Heart right ventricle (tissue), 16 donors: ENCODE measurements around the gene LRRC70. TPM values are rescaled to one million over a fixed set of nuclear protein-coding genes. Genes with fewer than 3 reads are reported as not detected.
A peak's percentile ranks its signal among the peaks of the same experiment; 100 is the strongest.

Experiments
- ATAC-seq, 8 donors: fragments of 200-7000 bp; cut with Tn5 transposase; one replicate each; pipeline ENCODE4 v1.9.1; 2020; ENCODE audit warnings: mild to moderate bottlenecking in 8 of 8, moderate library complexity in 8 of 8, moderate number of reproducible peaks in 1 of 8
- DNase-seq, 2 donors: peaks; one replicate each; pipeline ENCODE4 v3.0.0-alpha.2; 2020
- H3K27ac ChIP-seq, 10 donors: fragments of 200-600 bp; sonication (generic) in 2 of 10; one replicate each; pipeline versions ENCODE4 v1.5.0 to v1.8.0; 2020 to 2022; ENCODE audit warnings: mild to moderate bottlenecking in 3 of 10
- H3K27me3 ChIP-seq, 7 donors: fragments of 200-600 bp; one replicate each; pipeline ENCODE4 v1.8.0; 2021 to 2022; ENCODE audit warnings: mild to moderate bottlenecking in 2 of 7
- H3K36me3 ChIP-seq, 9 donors: fragments of 200-600 bp; sonication (generic) in 1 of 9; one replicate each; pipeline versions ENCODE4 v1.5.0 to v1.8.0; 2020 to 2022; ENCODE audit warnings: mild to moderate bottlenecking in 2 of 9
- H3K4me1 ChIP-seq, 9 donors: fragments of 200-600 bp; sonication (generic) in 1 of 9; one replicate each; pipeline versions ENCODE4 v1.5.0 to v1.8.0; 2020 to 2022; ENCODE audit warnings: mild to moderate bottlenecking in 4 of 9
- H3K4me3 ChIP-seq, 10 donors: fragments of 200-600 bp; sonication (generic) in 2 of 10; one replicate each; pipeline versions ENCODE4 v1.5.0 to v1.8.0; 2020 to 2022; ENCODE audit warnings: mild to moderate bottlenecking in 7 of 10, moderate library complexity in 2 of 10
- H3K9me3 ChIP-seq, 11 donors: fragments of 200-600 bp in 10 of 11; sonication (generic) in 2 of 11; one replicate each; pipeline versions ENCODE4 v1.5.0 to v1.8.0; 2013 to 2022; ENCODE audit warnings: mild to moderate bottlenecking in 2 of 11, control low read depth in 1 of 11, moderate library complexity in 1 of 11
- CTCF ChIP-seq, 9 donors: fragments of 200-600 bp; sonication (generic) in 2 of 9; IDR thresholded peaks; one replicate each; pipeline versions ENCODE4 v1.5.0 to v1.8.0; 2021 to 2022; ENCODE audit warnings: antibody characterized with exemption in 9 of 9, mild to moderate bottlenecking in 5 of 9, moderate library complexity in 1 of 9
- WGBS, 2 donors: extraction: QIAGEN DNeasy Blood & Tissue Kit; methylation state at CpG; one replicate each; pipeline ENCODE4 v1.1.7; 2013; ENCODE audit warnings: inconsistent platforms in 1 of 2; 5-methylcytosine and 5-hydroxymethylcytosine counted together
- intact Hi-C, 10 donors: fragments of 100-400 bp; cut with DNase I; formaldehyde crosslinking; loops; one replicate each; pipeline versions ENCODE4 v1.11.1 to v1.14.2; 2022
- polyA plus RNA-seq, 2 donors: library from polyadenylated mRNA; stranded (reverse); fragments of 200-250 nt; gene quantifications; one replicate each; pipeline ENCODE4 v1.2.3, GENCODE V29; 2013
- total RNA-seq, 10 donors: library from RNA; stranded (reverse); fragmentation: NEBNext Ultra II Directional in 3 of 10; extraction: Animal tissue kit (Norgen Biotek cat#: 25700) in 3 of 10; gene quantifications; one replicate each; pipeline versions ENCODE4 v1.2.1 to v1.2.4, GENCODE V29; 2021 to 2023
- donor health status: Arrhythmogenic right ventricular cardiomyopathy.
- donor health status: ischemic (EF 13 %, LVEDD 7.1; RV severe dilation, severe dysfunction).
- donor health status: healthy with polysubstance abuse.
- donor health status: DM: no; HTN: yes; CAD: no.
- donor health status: DM: no; HTN: no; CAD: no.
- donor health status: ischemic (EF 25% LVEDD 6.9; RV normal size, moderate dysfunction).
- donor health status: ischemic (EF 25% LVEDD 5.7; RV mildly dilated, moderate dysfunction).
- donor health status: healthy.
- donor health status: DM: yes; HTN: yes; CAD: no.
- donor health status: Ischemic cardiomyopathy.
- donor health status: ischemic (EF 35%, LVEDD 5.7; RV mildly dilated, moderate dysfunction).
- donor health status: nonischemic (EF 11% LVEDD 7.7; RV severe dilation, severe dysfunction).
- donor health status: DM: yes; HTN: yes; CAD: no.
- donor health status: PGD.
- donor health status: ischemic (EF 29% LVEDD 5.4; RV normal size, mild dysfunction).
- donor health status: nonischemic (EF 23%, LVEDD 6.1; RV moderate dilation, normal function).

LRRC70 gene
- total and polyA plus RNA-seq, 12 donors: 0.42 to 4.8 (median 1.7) TPM

- peaks cover 0 to 21% (median 0%) of the 10 kb centered on the region in 9 donors for H3K4me1 ChIP-seq
- no peak for TF ChIP-seq CTCF (IDR thresholded peaks at IDR 0.05)
- no peak for DNase-seq
- intact Hi-C loops: no loop called here
- H3K36me3 ChIP-seq: peaks cover 0 to 14% (median 0%) of the 10 kb centered on the region in 9 donors
- no peak overlapping the region for H3K4me3 ChIP-seq
- H3K27ac ChIP-seq: peak overlapping the region in 1 of 10 donors; percentile 47
- H3K27me3 ChIP-seq: no peaks in the 10 kb centered on the region
- no peaks in the 10 kb centered on the region for H3K9me3 ChIP-seq
- no peak for ATAC-seq
These were observed 7.1 kb downstream of the LRRC70 start for GRCh38 chr5:62585751-62586150.

GRCh38 chr5:62587737-62588136 is 9.1 kb downstream of the LRRC70 start:
- no peak for TF ChIP-seq CTCF (IDR thresholded peaks at IDR 0.05)
- no peaks in the 10 kb centered on the region for H3K27me3 ChIP-seq
- ATAC-seq: no peak

GRCh38 chr5:62588668-62589067 is 10.0 kb downstream of the LRRC70 start:
- 81 to 93% methylated on average over 4 of the region's 4 CpGs for WGBS, 2 donors
- intact Hi-C loops: no loop called here

More at GRCh38 chr5:62587737-62588136, 9.1 kb downstream of the LRRC70 start:
- H3K36me3 ChIP-seq: peaks cover 0 to 31% (median 13%) of the 10 kb centered on the region in 9 donors
- DNase-seq: no peak
- H3K9me3 ChIP-seq: no peaks in the 10 kb centered on the region
- 90 to 95% methylated on average over 3 of the region's 3 CpGs for WGBS, 2 donors
- intact Hi-C loops: no loop called here
- no peak overlapping the region for H3K4me3 ChIP-seq
- H3K4me1 ChIP-seq: peaks cover 0 to 15% (median 0%) of the 10 kb centered on the region in 9 donors
- H3K27ac ChIP-seq: no peak overlapping the region

GRCh38 chr5:62589504-62589903 is 10.9 kb downstream of the LRRC70 start:
- intact Hi-C loops: no loop called here
- no peak for TF ChIP-seq CTCF (IDR thresholded peaks at IDR 0.05)
- H3K4me1 ChIP-seq: peaks cover 0 to 22% (median 0%) of the 10 kb centered on the region in 9 donors
- H3K27ac ChIP-seq: no peak overlapping the region
- 96 to 98% methylated on average over 2 of the region's 2 CpGs for WGBS, 2 donors
- peaks cover 0 to 43% (median 16%) of the 10 kb centered on the region in 9 donors for H3K36me3 ChIP-seq
- ATAC-seq: no peak
- H3K4me3 ChIP-seq: no peak overlapping the region
- H3K9me3 ChIP-seq: no peaks in the 10 kb centered on the region
- no peaks in the 10 kb centered on the region for H3K27me3 ChIP-seq
- no peak for DNase-seq

More at GRCh38 chr5:62588668-62589067, 10.0 kb downstream of the LRRC70 start:
- peaks cover 0 to 22% (median 0%) of the 10 kb centered on the region in 9 donors for H3K4me1 ChIP-seq
- H3K9me3 ChIP-seq: no peaks in the 10 kb centered on the region
- peaks cover 0 to 34% (median 16%) of the 10 kb centered on the region in 9 donors for H3K36me3 ChIP-seq
- DNase-seq (no peak), ATAC-seq (no peak)
- H3K27ac ChIP-seq: no peak overlapping the region
- TF ChIP-seq CTCF (IDR thresholded peaks at IDR 0.05): no peak
- no peaks in the 10 kb centered on the region for H3K27me3 ChIP-seq
- H3K4me3 ChIP-seq: no peak overlapping the region
